ENCODE results near the gene GPR142. TPM values are rescaled to one million over a fixed set of nuclear protein-coding genes. Genes with fewer than 3 reads are reported as not detected.

The GPR142 gene
- total and polyA plus RNA-seq, 4 donors = 0.05 to 0.08 TPM; not detected in 2

GRCh38 chr17:74380959-74381808 is 13.9 kb downstream of the GPR142 start (continued):
- TF ChIP-seq ZBTB33 (IDR thresholded peaks at IDR 0.05) = no peak

GRCh38 chr17:74383141-74383540 is 15.8 kb downstream of the GPR142 start:
- no peak overlapping the region for H3K4me3 ChIP-seq (ENCODE audit: low read depth in 1 of 3, low read length in 3 of 3)
- peaks cover 3 to 9% (median 6%) of the 10 kb centered on the region in 4 donors for H3K4me1 ChIP-seq (ENCODE audit: control insufficient read depth in 4 of 4, insufficient read depth in 4 of 4, low read length in 3 of 4)
- H3K9ac ChIP-seq (ENCODE audit: low read depth in 1 of 2, low read length in 2 of 2) = no peak overlapping the region
- 91% methylated on average over 5 of the region's 5 CpGs for WGBS
- DNase-seq (ENCODE audit: low spot score) = no peak
- no peak overlapping the region for H3K27ac ChIP-seq (ENCODE audit: low read depth in 1 of 2, low read length in 2 of 2)
- no peaks in the 10 kb centered on the region for H3K36me3 ChIP-seq (ENCODE audit: control insufficient read depth in 4 of 4, insufficient read depth in 3 of 4, low read depth in 1 of 4, low read length in 3 of 4)
- TF ChIP-seq FOXA1 (IDR thresholded peaks at IDR 0.05) = no peak
- TF ChIP-seq REST (IDR thresholded peaks at IDR 0.05) = no peak
- no peak for TF ChIP-seq RAD21 (IDR thresholded peaks at IDR 0.05)
- no peak for TF ChIP-seq HNF4G (IDR thresholded peaks at IDR 0.05)
- no peak for TF ChIP-seq CTCF (IDR thresholded peaks at IDR 0.05; ENCODE audit: low read depth, low read length, missing input control)
- no peak for TF ChIP-seq YY1 (IDR thresholded peaks at IDR 0.05)
- no peak for TF ChIP-seq JUND (IDR thresholded peaks at IDR 0.05)
- TF ChIP-seq RXRA (IDR thresholded peaks at IDR 0.05) = no peak
- TF ChIP-seq ATF3 (IDR thresholded peaks at IDR 0.05) = no peak
- no peak for TF ChIP-seq SP1 (IDR thresholded peaks at IDR 0.05)
- TF ChIP-seq GABPA (IDR thresholded peaks at IDR 0.05 in 1 of 2, conservative IDR thresholded peaks at IDR 0.05 in 1 of 2) = no peak
- no peak for TF ChIP-seq EGR1 (IDR thresholded peaks at IDR 0.05; ENCODE audit: low read depth in 2 of 2)
- no peak for TF ChIP-seq MAX (IDR thresholded peaks at IDR 0.05)
- TF ChIP-seq TAF1 (conservative IDR thresholded peaks at IDR 0.05) = no peak
- no peak for TF ChIP-seq ZBTB33 (IDR thresholded peaks at IDR 0.05)
- TF ChIP-seq FOXA2 (IDR thresholded peaks at IDR 0.05) = no peak
- no peak for TF ChIP-seq NR2F2 (IDR thresholded peaks at IDR 0.05)
- TF ChIP-seq HNF4A (conservative IDR thresholded peaks at IDR 0.05) = no peak
- no peaks in the 10 kb centered on the region for H3K9me3 ChIP-seq (ENCODE audit: control insufficient read depth in 4 of 4, low read length in 3 of 4)
- H3K27me3 ChIP-seq (ENCODE audit: control insufficient read depth in 4 of 4, insufficient read depth in 4 of 4, low read length in 3 of 4) = no peaks in the 10 kb centered on the region

Measured in liver (tissue), 9 donors.